ENCODE data around the gene DOCK3.

GRCh38 chr3:50658831-50659230 is 15.9 kb upstream of the DOCK3 start:
- no peak for TF ChIP-seq RAD21 (IDR thresholded peaks at IDR 0.05; ENCODE audit: low read length)
- no peak for TF ChIP-seq CTCF (conservative IDR thresholded peaks at IDR 0.05; ENCODE audit: low read depth, low read length)
- TF ChIP-seq POLR2A (IDR thresholded peaks at IDR 0.05; ENCODE audit: low read depth, low read length): no peak
- no peak for TF ChIP-seq RCOR1 (IDR thresholded peaks at IDR 0.05; ENCODE audit: insufficient replicate concordance, low read length)
- TF ChIP-seq SMC3 (IDR thresholded peaks at IDR 0.05; ENCODE audit: low read depth, low read length): no peak
- no peak for TF ChIP-seq FOS (IDR thresholded peaks at IDR 0.05; ENCODE audit: low read depth, low read length)
- no peak for TF ChIP-seq NFE2L2 (IDR thresholded peaks at IDR 0.05; ENCODE audit: low read depth, low read length)
- no peak for TF ChIP-seq USF2 (IDR thresholded peaks at IDR 0.05; ENCODE audit: low read depth, low read length)
- no peak for TF ChIP-seq MXI1 (IDR thresholded peaks at IDR 0.05; ENCODE audit: borderline replicate concordance, low read depth, low read length)
- TF ChIP-seq MAFK (IDR thresholded peaks at IDR 0.05; ENCODE audit: low read depth, low read length): no peak
- TF ChIP-seq CEBPB (IDR thresholded peaks at IDR 0.05; ENCODE audit: low read depth, low read length): no peak
- TF ChIP-seq BHLHE40 (IDR thresholded peaks at IDR 0.05; ENCODE audit: low read depth, low read length): no peak

Data from IMR-90 (cell line).